ENCODE data around the gene EPS15.

DNA sequence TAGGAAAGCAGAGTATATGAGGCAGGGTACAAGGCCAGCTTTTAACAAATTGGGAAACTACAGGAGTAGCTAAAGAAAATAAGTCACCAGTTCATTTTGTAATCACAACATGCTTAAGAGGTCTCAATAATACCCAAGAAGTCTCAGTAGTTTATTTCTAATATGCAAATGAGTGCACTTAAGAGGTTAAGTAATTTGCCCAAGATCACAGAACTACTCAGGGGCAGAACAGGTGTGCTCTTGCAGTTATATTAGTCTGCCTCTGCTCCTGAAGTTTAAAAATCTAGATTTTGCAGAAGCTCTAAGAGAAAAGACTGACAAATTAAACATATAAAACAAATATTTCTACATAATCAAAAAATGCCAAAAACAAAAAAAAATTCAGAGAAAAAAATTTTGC is 6.9 kb downstream of the EPS15 start:
- no peak for TF ChIP-seq EZH2phosphoT487 (IDR thresholded peaks at IDR 0.05; ENCODE audit: borderline replicate concordance, low read length)
- TF ChIP-seq, protein P1, sequence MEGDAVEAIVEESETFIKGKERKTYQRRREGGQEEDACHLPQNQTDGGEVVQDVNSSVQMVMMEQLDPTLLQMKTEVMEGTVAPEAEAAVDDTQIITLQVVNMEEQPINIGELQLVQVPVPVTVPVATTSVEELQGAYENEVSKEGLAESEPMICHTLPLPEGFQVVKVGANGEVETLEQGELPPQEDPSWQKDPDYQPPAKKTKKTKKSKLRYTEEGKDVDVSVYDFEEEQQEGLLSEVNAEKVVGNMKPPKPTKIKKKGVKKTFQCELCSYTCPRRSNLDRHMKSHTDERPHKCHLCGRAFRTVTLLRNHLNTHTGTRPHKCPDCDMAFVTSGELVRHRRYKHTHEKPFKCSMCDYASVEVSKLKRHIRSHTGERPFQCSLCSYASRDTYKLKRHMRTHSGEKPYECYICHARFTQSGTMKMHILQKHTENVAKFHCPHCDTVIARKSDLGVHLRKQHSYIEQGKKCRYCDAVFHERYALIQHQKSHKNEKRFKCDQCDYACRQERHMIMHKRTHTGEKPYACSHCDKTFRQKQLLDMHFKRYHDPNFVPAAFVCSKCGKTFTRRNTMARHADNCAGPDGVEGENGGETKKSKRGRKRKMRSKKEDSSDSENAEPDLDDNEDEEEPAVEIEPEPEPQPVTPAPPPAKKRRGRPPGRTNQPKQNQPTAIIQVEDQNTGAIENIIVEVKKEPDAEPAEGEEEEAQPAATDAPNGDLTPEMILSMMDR (conservative IDR thresholded peaks at IDR 0.05; ENCODE audit: low read depth, low read length): no peak
